Measurements from ENCODE around the gene FLOT1. TPM values are rescaled to one million over a fixed set of nuclear protein-coding genes. Genes with fewer than 3 reads are reported as not detected.

The FLOT1 gene
- total RNA-seq, 1 experiment from 2014 or later, result 243 TPM

DNA sequence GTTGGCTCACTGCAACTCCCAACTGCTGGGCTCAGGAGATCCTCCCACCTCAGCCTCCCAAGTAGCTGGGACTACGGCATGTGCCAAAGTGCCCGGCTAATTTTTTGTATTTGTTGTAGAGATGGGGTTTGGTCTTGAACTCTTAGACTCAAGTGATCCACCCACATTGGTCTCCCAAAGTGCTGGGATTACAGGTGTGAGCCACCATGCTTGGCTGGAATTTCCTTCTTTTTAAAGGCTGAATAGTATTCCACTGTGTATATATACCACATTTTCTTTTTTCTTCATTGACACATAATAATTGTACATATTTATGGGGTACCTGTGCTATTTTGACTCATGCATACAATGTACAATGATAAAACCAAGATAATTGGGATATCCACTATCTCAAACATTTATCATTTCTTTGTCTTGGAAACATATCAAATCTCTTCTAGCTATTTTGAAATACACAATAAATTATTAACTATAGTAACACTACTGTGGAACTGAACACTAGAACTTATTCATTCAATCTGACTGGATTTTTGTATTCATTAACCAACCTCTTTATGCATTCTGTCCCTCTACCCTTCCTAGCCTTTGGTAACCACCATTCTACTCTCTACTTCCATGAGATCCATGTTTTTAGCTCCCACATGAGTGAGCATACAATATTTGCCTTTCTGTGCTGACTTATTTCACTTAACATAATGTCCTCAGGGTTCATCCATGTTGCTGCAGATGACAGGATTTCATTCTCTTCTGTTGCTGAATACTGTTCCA, 33.2 kb downstream of the FLOT1 start:
- Mint-ChIP-seq H3K36me3 (ENCODE audit: insufficient read depth, unreplicated experiment) (peaks cover 49% of the 10 kb centered on the region), H3K27ac (ENCODE audit: unreplicated experiment) (peak overlapping the region; percentile 38), H3K9me3 (ENCODE audit: low read depth, unreplicated experiment) (no peaks in the 10 kb centered on the region), H3K4me3 (ENCODE audit: low read depth, unreplicated experiment) (no peak overlapping the region), H3K4me1 (ENCODE audit: low read depth, unreplicated experiment) (peaks cover 50% of the 10 kb centered on the region), H3K27me3 (ENCODE audit: unreplicated experiment) (no peaks in the 10 kb centered on the region)
- no peak for TF ChIP-seq CTCF (IDR thresholded peaks at IDR 0.05; ENCODE audit: unreplicated experiment)
- intact Hi-C loops (cut with micrococcal nuclease; ENCODE audit: unreplicated experiment), result loop anchor here (2.0 kb wide), 1 partner anchor 14 kb away; no protein-coding TSS in a partner anchor
- no TSS peak for BruUV-seq (replicated peaks)
- no peak for DNase-seq
- CTCF ChIA-PET, result interaction anchor here (0.6 to 1.2 kb wide), 6 partner anchors 8 to 205 kb away, joined by 3 to 4 read pairs (median 3); partner anchors contain the start of genes MDC1 and VARS2

DNA sequence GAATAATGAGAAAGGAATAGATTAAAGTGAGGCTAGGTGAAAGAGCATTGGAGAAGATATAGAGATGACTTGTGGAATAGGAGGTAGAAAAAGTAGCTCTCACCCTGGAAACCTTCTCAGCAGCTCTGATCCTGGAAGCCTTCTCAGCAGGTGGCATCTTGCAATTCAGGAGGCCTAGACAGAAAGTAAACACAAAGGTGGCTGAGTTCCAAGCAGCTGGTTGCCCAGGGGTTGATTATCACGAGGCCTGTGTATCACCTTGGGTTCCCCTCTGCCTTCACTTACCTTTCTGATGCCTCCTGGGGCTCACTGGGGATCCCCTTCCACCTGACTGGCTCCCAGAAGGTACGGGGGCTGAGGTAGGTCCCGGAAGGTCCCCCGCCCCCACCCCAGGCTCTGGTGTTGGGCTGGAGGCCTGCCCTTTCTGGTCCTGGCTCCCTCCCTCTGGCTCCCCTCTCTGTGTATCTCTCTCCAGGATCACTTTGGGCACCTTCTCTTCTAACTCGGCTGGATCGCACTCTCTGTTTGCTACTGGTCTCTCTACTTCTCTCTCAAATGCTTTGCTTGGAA, 35.1 kb downstream of the FLOT1 start:
- no peaks in the 10 kb centered on the region for H3K27me3 Mint-ChIP-seq (ENCODE audit: unreplicated experiment)
- intact Hi-C loops (cut with micrococcal nuclease; ENCODE audit: unreplicated experiment), result no loop called here
- no peaks in the 10 kb centered on the region for H3K9me3 Mint-ChIP-seq (ENCODE audit: low read depth, unreplicated experiment)
- TF ChIP-seq CTCF (IDR thresholded peaks at IDR 0.05; ENCODE audit: unreplicated experiment), result no peak
- CTCF ChIA-PET, result interaction anchor here (1.1 to 1.6 kb wide), 5 partner anchors 10 to 28 kb away, joined by 4 to 5 read pairs (median 4); partner anchors contain the start of gene MDC1
- peak overlapping the region; percentile 3 for H3K4me3 Mint-ChIP-seq (ENCODE audit: low read depth, unreplicated experiment)
- DNase-seq, result peak; percentile 56
- H3K4me1 Mint-ChIP-seq (ENCODE audit: low read depth, unreplicated experiment), result peaks cover 44% of the 10 kb centered on the region
- no TSS peak for BruUV-seq (replicated peaks)
- peaks cover 58% of the 10 kb centered on the region for H3K36me3 Mint-ChIP-seq (ENCODE audit: insufficient read depth, unreplicated experiment)
- peak overlapping the region; percentile 4 for H3K27ac Mint-ChIP-seq (ENCODE audit: unreplicated experiment)

DNA sequence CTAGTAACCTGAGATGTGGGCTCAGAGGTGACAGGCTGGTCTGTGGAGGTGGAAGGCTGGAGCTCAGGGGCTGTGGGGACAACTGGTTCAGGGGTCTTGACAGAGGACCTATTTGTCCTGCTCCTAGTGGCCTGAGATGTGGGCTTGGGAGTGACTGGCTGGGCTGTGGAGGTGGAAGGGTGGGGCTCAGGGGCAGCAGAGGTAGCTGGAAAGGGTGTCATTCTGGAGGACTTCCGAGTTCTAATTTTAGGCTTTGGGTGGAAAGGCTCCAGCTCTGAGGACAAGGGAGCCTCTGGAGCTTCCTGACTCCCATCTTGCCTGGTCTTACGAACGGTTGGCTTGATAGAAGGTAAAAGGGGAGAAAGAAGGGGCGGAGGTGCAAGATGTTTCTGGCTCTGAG, 36.9 kb downstream of the FLOT1 start:
- intact Hi-C loops (cut with micrococcal nuclease; ENCODE audit: unreplicated experiment), result no loop called here
- no peak for TF ChIP-seq CTCF (IDR thresholded peaks at IDR 0.05; ENCODE audit: unreplicated experiment)
- Mint-ChIP-seq H3K9me3 (ENCODE audit: low read depth, unreplicated experiment) (no peaks in the 10 kb centered on the region), H3K36me3 (ENCODE audit: insufficient read depth, unreplicated experiment) (peaks cover 57% of the 10 kb centered on the region), H3K27ac (ENCODE audit: unreplicated experiment) (no peak overlapping the region), H3K27me3 (ENCODE audit: unreplicated experiment) (no peaks in the 10 kb centered on the region), H3K4me1 (ENCODE audit: low read depth, unreplicated experiment) (peaks cover 34% of the 10 kb centered on the region), H3K4me3 (ENCODE audit: low read depth, unreplicated experiment) (no peak overlapping the region)
- CTCF ChIA-PET, result interaction anchor here (0.6 kb wide), 1 partner anchor 59 kb away, joined by 4 read pairs; no protein-coding TSS in a partner anchor
- no peak for DNase-seq
- BruUV-seq (replicated peaks), result no TSS peak

DNA sequence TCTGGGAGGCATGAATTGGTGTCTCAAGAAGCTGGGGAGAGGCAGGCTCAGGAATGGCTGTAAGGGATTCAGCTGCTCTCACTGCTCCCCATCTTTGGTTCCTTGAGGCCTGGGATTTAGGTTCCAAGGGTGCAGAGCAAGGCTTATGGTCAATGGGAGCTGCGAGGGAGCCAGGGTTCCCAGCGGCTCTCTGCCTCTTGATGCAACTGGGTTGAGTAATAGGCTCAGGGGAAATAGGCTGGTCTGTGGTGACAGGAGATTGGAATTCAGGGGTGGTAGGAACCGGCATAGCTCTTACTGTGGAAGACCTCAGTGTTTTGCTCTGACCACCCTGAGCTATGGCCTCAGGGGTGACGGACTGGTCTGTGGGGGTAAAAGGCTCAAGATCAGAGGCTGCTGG, 38.7 kb downstream of the FLOT1 start:
- H3K4me3 Mint-ChIP-seq (ENCODE audit: low read depth, unreplicated experiment), result no peak overlapping the region
- no peak for TF ChIP-seq CTCF (IDR thresholded peaks at IDR 0.05; ENCODE audit: unreplicated experiment)

More for the DNA sequence above, 38.7 kb downstream of the FLOT1 start:
- H3K4me1 Mint-ChIP-seq (ENCODE audit: low read depth, unreplicated experiment), result peaks cover 23% of the 10 kb centered on the region
- no peaks in the 10 kb centered on the region for H3K27me3 Mint-ChIP-seq (ENCODE audit: unreplicated experiment)
- H3K9me3 Mint-ChIP-seq (ENCODE audit: low read depth, unreplicated experiment), result no peaks in the 10 kb centered on the region
- CTCF ChIA-PET, result interaction anchor here (1.1 kb wide), 1 partner anchor 14 kb away, joined by 5 read pairs; the partner anchor contains the start of gene MDC1
- no peak overlapping the region for H3K27ac Mint-ChIP-seq (ENCODE audit: unreplicated experiment)
- DNase-seq, result no peak
- intact Hi-C loops (cut with micrococcal nuclease; ENCODE audit: unreplicated experiment), result no loop called here
- H3K36me3 Mint-ChIP-seq (ENCODE audit: insufficient read depth, unreplicated experiment), result peaks cover 53% of the 10 kb centered on the region
- no TSS peak for BruUV-seq (replicated peaks)

Data from Calu3 (cell line).